ENCODE measurements around the gene HIGD1A.
A peak's percentile ranks its signal among the peaks of the same experiment; 100 is the strongest.

The HIGD1A gene

GRCh38 chr3:42804831-42805132 is 492 bp upstream of the HIGD1A start:
- TF ChIP-seq ZFX (IDR thresholded peaks at IDR 0.05): no peak
- TF ChIP-seq, protein P1, sequence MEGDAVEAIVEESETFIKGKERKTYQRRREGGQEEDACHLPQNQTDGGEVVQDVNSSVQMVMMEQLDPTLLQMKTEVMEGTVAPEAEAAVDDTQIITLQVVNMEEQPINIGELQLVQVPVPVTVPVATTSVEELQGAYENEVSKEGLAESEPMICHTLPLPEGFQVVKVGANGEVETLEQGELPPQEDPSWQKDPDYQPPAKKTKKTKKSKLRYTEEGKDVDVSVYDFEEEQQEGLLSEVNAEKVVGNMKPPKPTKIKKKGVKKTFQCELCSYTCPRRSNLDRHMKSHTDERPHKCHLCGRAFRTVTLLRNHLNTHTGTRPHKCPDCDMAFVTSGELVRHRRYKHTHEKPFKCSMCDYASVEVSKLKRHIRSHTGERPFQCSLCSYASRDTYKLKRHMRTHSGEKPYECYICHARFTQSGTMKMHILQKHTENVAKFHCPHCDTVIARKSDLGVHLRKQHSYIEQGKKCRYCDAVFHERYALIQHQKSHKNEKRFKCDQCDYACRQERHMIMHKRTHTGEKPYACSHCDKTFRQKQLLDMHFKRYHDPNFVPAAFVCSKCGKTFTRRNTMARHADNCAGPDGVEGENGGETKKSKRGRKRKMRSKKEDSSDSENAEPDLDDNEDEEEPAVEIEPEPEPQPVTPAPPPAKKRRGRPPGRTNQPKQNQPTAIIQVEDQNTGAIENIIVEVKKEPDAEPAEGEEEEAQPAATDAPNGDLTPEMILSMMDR (conservative IDR thresholded peaks at IDR 0.05): no peak
- H3K27ac ChIP-seq: peak overlapping the region; percentile 91

DNA sequence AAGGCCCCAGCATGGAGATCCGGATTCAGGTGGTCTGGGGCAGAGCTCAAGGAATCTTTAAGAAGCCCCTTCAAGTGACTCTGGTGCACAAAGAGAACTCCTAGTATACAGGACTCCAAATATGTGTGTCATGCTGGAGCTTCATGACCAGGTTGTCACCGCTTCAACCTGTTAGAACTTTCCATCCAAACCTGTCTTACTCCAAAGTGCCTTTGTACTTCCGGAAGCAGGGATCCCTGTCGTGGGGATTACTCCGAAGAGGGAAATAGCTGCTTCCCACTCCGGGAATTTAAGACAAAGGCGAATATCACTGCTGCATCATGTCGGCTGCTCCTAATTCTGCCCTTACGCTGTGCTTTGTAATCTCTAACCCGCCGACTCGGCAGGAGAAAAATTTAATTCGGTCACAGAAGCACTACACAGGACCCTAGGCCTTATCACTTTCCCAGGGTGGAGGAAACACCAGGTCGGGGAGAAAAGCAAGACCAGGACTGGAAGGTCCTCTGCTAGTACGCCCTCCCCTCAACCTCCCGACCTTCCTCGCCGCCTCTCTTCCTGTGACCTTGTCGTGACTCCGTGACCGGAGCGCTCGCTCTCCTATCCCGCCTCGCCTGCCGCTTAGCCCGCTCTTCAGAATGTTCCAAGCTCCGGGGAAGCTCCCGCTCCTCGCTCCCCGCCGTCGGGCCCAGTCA is 730 bp downstream of the HIGD1A start:
- TF ChIP-seq ZFX (IDR thresholded peaks at IDR 0.05): no peak
- TF ChIP-seq, protein P1 (conservative IDR thresholded peaks at IDR 0.05): no peak
- peak overlapping the region; percentile 91 for H3K27ac ChIP-seq

DNA sequence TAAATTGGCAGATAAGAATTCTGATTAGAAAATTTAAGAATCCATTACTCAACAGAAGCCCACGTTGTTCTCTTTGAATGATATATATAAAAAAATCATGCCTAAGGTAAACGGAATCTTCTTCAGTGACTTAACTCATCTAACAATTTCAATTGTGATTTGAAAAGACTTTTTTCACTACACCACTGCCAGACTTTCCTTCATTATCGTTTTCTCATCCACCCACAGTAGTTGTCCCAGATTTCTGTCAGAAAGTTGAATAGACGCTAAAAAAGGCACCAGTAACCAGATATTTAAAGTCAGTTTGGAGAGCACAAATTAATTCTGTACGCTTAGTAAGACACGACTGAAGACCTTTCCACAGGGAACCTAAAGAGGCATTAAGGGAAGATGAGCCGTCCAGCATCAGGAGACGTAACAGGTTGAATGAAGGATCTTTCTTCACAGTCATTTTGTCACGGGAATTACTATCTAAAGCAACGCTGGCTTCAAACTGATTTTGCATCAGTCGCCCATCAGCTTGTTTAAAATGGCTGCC is 1.3 kb downstream of the HIGD1A start:
- H3K27ac ChIP-seq: peak overlapping the region; percentile 91
- TF ChIP-seq ZFX (IDR thresholded peaks at IDR 0.05): no peak
- TF ChIP-seq, protein P1 (conservative IDR thresholded peaks at IDR 0.05): no peak

GRCh38 chr3:42801784-42802183 is 2.5 kb downstream of the HIGD1A start:
- no peak for TF ChIP-seq ZFX (IDR thresholded peaks at IDR 0.05)
- TF ChIP-seq, protein P1 (conservative IDR thresholded peaks at IDR 0.05): no peak
- H3K27ac ChIP-seq: no peak overlapping the region

DNA sequence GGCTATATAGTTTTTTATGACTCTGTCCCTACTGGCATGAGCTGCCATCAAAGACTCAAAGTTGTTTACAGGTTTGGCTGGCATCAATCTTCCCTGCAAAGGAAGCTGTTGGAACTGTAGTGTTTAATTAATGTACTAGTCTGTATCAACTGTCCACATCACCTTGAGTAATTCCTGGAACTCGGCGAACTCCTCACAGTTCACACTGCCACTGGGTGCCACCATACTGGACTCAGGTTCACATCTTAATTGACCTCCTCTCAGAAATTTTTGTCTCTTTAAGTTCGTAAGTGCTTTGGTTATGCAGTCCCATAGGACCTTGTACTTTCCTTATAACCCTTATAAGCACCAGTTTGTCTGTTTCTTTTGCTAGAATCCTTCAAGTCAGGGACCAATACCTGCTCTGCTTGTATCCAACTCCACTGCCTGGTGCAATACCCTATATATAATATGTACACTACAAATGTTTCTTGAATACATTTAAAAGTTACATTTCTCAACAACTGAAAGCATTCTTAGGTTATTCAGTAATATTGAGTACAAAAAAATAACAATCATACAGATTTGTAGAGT is 3.2 kb downstream of the HIGD1A start:
- no peak overlapping the region for H3K27ac ChIP-seq

DNA sequence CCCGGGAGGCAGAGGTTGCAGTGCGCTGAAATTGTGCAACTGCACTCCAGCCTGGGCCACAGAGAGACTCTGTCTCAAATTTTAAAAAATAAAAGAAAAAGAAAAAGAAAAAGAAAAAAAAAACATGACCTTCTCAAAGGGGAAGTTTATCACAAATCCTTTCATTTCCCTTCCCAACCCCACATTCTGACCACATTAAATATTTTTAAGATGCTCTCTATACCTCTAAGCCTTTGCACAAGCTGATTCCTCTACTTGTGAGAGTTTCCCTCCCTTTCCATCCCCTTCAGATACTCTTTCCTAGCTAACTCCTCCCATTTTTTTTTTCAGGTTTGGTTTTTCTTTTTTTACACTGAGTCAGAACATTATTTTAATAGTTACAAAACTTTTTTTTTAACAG is 4.0 kb downstream of the HIGD1A start:
- H3K27ac ChIP-seq: no peak overlapping the region
- TF ChIP-seq, protein P1 (conservative IDR thresholded peaks at IDR 0.05): no peak
- no peak for TF ChIP-seq ZFX (IDR thresholded peaks at IDR 0.05)

More for the DNA sequence above, 3.2 kb downstream of the HIGD1A start:
- TF ChIP-seq, protein P1 (conservative IDR thresholded peaks at IDR 0.05): no peak
- TF ChIP-seq ZFX (IDR thresholded peaks at IDR 0.05): no peak

DNA sequence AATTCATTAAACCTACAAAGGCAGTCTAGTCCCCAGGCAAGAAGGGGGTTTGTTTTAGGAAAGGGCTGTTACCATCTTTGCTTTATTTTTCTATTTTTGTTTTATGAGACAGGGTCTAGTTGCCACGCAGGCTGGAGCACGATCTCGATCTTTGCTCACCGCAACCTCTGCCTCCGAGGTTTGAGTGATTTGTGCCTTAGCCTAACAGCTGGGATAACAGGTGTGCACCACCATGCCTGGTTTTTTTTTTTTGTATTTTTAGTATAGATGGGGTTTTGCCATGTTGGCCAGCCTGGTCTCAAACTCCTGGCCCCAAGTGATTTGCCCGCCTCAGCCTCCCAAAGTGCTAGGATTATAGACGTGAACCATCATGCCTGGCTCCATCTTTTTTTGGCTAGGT is 4.9 kb downstream of the HIGD1A start:
- no peak overlapping the region for H3K27ac ChIP-seq
- TF ChIP-seq, protein P1 (conservative IDR thresholded peaks at IDR 0.05): no peak
- TF ChIP-seq ZFX (IDR thresholded peaks at IDR 0.05): no peak

Data from C4-2B (cell line).